Measurements from ENCODE around the gene NRDE2.

NRDE2 gene

DNA sequence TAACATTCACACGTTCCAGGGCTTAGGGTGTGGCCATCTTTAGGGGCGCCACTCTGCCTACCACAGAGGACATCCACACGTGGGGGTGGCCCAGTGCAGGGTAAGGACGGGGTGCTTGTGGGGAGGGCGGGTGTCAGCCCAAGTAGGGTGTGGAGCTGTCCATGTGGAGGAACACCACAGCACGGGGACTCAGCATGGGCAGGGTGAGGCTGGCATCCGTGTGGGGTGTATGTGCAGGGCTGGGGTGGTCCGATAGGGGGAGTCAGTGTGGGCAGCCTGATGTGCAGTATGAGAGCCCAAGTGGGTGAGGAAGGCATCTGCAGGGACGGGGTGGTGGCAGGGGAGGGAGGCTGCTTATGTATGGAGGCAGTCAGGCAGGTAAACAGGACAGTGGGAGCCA lies 57.7 kb downstream of the NRDE2 start:
- H3K27me3 ChIP-seq = no peaks in the 10 kb centered on the region
- no peak for TF ChIP-seq Cebpa-rat (IDR thresholded peaks at IDR 0.05)
- peaks cover 71 to 100% (median 94%) of the 10 kb centered on the region in 11 experiments for H3K36me3 ChIP-seq
- no peak overlapping the region for H3K27ac ChIP-seq
- H3K4me1 ChIP-seq = peaks cover 0 to 57% (median 16%) of the 10 kb centered on the region in 10 experiments; a peak in 15 of 20 replicates
- H4K20me1 ChIP-seq = peaks cover 0 to 59% (median 24%) of the 10 kb centered on the region in 11 experiments; a peak in 15 of 22 replicates
- H3K9ac ChIP-seq = no peak overlapping the region
- H3K4me2 ChIP-seq = peak overlapping the region in 1 of 11 experiments; percentile 80; a peak in 2 of 22 replicates
- no peaks in the 10 kb centered on the region for H3K9me3 ChIP-seq (replicated peaks in 1 of 11)
- H3K4me3 ChIP-seq = no peak overlapping the region

DNA sequence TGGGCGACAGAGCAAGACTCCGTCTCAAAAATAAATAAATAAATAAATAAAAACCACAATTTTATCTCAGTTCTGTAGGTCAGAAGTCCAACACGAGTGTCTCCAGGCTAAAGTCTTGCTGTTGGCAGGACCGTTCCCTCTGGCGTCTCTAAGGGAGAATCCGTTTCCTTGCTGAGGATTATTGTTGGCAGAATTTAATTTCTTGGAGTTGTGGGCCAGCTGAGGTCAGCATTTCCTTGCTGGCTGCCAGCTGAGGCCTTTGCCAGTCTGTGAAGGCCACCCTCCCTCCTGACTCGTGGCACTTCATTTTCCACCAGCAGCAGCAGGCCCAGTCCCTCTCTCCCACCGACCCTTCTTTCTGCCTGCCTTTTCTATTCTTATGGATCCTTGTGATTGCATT lies 58.2 kb downstream of the NRDE2 start:
- H3K9me3 ChIP-seq (replicated peaks in 1 of 11) = no peaks in the 10 kb centered on the region
- peaks cover 0 to 64% (median 29%) of the 10 kb centered on the region in 11 experiments; a peak in 15 of 22 replicates for H4K20me1 ChIP-seq
- no peaks in the 10 kb centered on the region for H3K27me3 ChIP-seq
- no peak overlapping the region for H3K27ac ChIP-seq
- peaks cover 0 to 57% (median 16%) of the 10 kb centered on the region in 10 experiments; a peak in 15 of 20 replicates for H3K4me1 ChIP-seq
- H3K4me2 ChIP-seq = peak overlapping the region in 1 of 11 experiments; percentile 80; a peak in 1 of 22 replicates
- H3K9ac ChIP-seq = no peak overlapping the region
- TF ChIP-seq Cebpa-rat (IDR thresholded peaks at IDR 0.05) = no peak
- H3K36me3 ChIP-seq = peaks cover 71 to 100% (median 94%) of the 10 kb centered on the region in 11 experiments
- H3K4me3 ChIP-seq = no peak overlapping the region

DNA sequence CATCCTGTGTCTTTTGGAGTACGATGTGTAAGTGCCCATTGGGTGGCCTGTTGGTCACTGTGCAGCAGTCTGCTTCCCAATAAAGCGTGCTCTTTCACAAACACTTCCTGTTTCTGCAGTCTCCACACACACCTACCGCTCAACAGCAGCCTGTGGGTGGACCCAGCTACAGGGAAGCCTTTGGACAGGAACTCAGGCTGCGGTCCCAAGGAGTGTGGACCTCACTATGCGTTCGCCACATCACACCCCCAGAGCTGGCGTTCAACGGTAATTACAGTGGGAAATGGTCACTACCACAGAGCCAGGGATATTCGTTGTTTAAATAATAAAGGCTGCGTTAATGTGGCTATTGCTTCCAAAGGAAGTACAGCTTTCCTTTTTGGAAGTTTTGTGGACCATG lies 59.2 kb downstream of the NRDE2 start:
- Histone ChIP-seq H3K9ac (no peak overlapping the region), H3K36me3 (peaks cover 71 to 100% (median 94%) of the 10 kb centered on the region in 11 experiments), H3K9me3 (replicated peaks in 1 of 11) (no peaks in the 10 kb centered on the region), H3K27ac (no peak overlapping the region), H3K27me3 (no peaks in the 10 kb centered on the region), H4K20me1 (peaks cover 0 to 68% (median 33%) of the 10 kb centered on the region in 11 experiments; a peak in 15 of 22 replicates), H3K4me3 (no peak overlapping the region), H3K4me2 (peak overlapping the region in 1 of 11 experiments; percentile 20; a peak in 1 of 22 replicates), H3K4me1 (peaks cover 0 to 57% (median 16%) of the 10 kb centered on the region in 10 experiments; a peak in 15 of 20 replicates)
- TF ChIP-seq Cebpa-rat (IDR thresholded peaks at IDR 0.05) = no peak

DNA sequence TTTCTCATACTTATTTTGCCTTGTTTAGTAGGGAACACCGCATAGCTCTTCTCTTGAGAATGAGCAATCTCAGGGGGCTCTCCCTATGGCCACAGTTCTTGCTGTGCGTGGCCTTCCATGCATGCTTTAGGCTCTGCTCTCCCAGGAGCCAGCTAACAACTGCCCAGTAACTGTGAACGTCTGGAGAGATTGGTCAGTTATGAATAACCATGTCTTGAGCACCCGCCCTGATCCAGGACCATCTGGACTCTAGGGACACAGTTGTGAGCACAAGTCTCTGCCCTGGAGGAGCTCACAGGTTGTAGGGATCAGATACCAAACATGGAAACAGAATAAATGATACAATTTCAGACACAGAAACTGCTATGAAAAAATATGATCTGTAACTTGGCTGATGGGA lies 63.3 kb downstream of the NRDE2 start:
- Histone ChIP-seq H3K36me3 (peaks cover 97 to 100% (median 98%) of the 10 kb centered on the region in 11 experiments), H3K27ac (no peak overlapping the region), H3K27me3 (no peaks in the 10 kb centered on the region), H3K9me3 (replicated peaks in 1 of 11) (no peaks in the 10 kb centered on the region), H3K4me3 (no peak overlapping the region), H3K4me1 (peaks cover 0 to 15% (median 0%) of the 10 kb centered on the region in 10 experiments; a peak in 5 of 20 replicates), H3K9ac (no peak overlapping the region), H4K20me1 (peaks cover 5 to 80% (median 48%) of the 10 kb centered on the region in 11 experiments; a peak in 18 of 22 replicates), H3K4me2 (no peak overlapping the region)
- no peak for TF ChIP-seq Cebpa-rat (IDR thresholded peaks at IDR 0.05)

DNA sequence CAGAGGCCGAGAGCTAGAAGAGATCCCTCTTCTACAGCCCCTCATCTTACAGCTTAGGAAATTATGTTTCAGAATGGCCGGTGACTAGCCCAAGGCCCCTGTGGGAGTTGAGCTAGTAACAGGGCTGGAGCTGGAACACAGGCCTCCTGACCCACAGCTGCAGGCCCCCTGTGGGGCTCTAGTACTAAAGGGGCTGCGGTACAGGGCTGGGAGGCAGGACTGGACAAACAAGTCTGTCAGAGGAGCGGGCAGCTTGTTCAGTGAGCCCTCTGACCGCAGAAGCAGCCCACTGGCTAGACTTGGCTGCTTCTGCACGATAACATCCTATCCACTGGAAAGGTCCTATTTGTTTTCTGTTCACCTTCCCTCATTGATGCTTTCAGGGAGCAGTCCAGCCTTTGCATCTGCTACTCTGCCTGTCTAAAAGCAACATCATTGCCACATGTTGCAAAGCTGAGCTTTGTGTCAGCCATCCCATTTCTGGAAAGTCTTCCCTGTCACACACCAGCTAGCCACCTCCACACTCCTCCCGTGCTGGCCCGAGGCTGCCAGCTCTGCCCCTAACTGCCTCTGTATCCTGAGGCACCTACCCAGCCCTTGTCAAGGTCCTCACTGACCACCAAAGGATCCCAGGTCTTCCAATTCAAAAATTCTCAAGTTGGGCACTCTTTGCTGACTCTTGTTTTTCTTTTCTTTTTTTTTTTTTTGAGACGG lies 65.1 kb downstream of the NRDE2 start:
- Histone ChIP-seq H4K20me1 (peaks cover 8 to 79% (median 52%) of the 10 kb centered on the region in 11 experiments; a peak in 18 of 22 replicates), H3K27ac (no peak overlapping the region), H3K27me3 (no peaks in the 10 kb centered on the region), H3K36me3 (peaks cover 94 to 97% (median 96%) of the 10 kb centered on the region in 11 experiments), H3K9me3 (replicated peaks in 1 of 11) (no peaks in the 10 kb centered on the region), H3K4me3 (no peak overlapping the region), H3K4me1 (no peaks in the 10 kb centered on the region), H3K9ac (no peak overlapping the region), H3K4me2 (no peak overlapping the region)
- TF ChIP-seq Cebpa-rat (IDR thresholded peaks at IDR 0.05) = no peak

DNA sequence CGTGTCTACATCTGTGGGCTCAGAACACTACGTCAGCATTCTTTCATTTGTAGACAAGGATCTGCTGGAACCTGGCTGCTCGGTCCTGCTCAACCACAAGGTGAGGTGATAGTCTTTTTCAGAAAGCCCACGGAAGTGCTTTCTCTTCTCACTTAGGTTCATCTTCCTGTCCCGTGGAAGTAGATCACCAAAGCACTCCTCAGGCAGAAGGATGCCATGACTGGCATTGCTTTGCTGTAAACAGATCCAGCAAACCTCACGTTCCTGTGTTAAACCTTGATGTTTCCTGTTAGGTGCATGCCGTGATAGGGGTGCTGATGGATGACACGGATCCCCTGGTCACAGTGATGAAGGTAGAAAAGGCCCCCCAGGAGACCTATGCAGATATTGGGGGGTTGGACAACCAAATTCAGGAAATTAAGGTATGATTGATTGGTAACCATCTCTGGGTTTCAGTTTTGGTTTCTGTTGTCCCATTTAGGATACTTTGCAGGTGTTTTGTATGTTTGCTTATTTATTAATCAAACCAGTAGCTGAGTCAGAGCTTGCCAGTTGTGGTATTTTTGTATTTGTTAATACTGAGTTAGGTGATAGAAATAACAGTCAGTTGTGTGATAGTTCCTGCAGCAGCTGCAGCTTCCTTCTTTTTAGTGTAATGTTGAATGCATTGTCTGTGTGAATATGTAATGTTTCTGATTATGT lies 67.8 kb downstream of the NRDE2 start:
- Histone ChIP-seq H3K27ac (no peak overlapping the region), H4K20me1 (peaks cover 8 to 66% (median 45%) of the 10 kb centered on the region in 11 experiments; a peak in 19 of 22 replicates), H3K9ac (no peak overlapping the region), H3K4me1 (peaks cover 0 to 3% (median 0%) of the 10 kb centered on the region in 10 experiments; a peak in 4 of 20 replicates), H3K36me3 (peaks cover 91 to 97% (median 96%) of the 10 kb centered on the region in 11 experiments), H3K4me2 (no peak overlapping the region), H3K27me3 (no peaks in the 10 kb centered on the region), H3K4me3 (no peak overlapping the region), H3K9me3 (replicated peaks in 1 of 11) (peaks cover 0 to 9% (median 4%) of the 10 kb centered on the region in 11 experiments; a peak in 7 of 22 replicates)
- TF ChIP-seq Cebpa-rat (IDR thresholded peaks at IDR 0.05) = no peak

DNA sequence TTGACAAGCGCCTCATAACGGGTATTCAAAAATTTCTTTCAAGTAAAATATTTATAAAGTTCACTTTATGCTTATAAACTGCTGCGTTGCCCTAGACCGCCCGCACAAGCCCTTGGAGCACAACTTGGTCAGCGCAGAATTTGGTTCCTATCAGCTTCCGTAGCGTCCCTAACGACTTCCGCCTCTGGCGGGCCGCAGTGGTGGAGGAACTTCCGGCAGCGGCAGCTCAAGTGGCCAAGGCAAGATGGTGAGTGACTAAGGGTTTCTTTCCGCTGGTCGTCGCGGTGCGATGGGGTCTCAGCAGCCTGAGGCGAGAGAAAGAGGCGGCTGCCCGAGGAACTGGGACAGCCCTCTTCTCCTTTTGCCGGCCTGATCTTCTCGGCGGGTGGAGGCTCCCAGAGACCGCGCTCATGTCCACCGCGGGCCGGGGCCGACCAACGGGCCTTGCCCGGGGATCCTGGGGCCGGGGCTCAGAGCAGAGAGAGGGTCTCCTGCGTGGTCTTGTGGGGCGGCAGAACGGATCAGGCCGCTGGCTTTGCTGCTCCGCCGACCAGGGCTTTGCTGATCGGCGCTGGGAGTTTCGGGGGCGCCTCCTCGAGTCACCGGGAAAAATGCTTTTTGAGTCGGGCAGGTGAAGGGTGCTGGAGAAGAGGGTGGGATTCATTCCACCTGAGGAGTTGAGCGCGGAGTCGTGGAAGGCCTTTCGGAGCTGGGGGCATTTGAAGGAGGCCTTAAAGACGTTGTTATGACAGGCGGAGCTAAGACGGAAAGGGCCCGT lies 75.2 kb downstream of the NRDE2 start, which contains the start of gene PSMC1:
TSS of gene PSMC1 (plus strand) at position 200 of the 778 bp plus-strand sequence. CDS start at position 245, 45 bp downstream.
- Histone ChIP-seq H3K9ac (peak within 1 kb of the TSS; percentile 95 to 100 (median 98)), H3K4me2 (peak within 1 kb of the TSS; percentile 68 to 99 (median 90)), H3K27me3 (no peaks in the 10 kb centered on the region), H3K9me3 (replicated peaks in 1 of 11) (peaks cover 0 to 19% (median 6%) of the 10 kb centered on the region in 11 experiments; a peak in 8 of 22 replicates), H4K20me1 (peaks cover 0 to 35% (median 22%) of the 10 kb centered on the region in 11 experiments; a peak in 17 of 22 replicates), H3K27ac (peak within 1 kb of the TSS; percentile 96 to 100 (median 97)), H3K4me3 (peak within 1 kb of the TSS; percentile 81 to 99 (median 96)), H3K4me1 (peaks cover 29 to 53% (median 45%) of the 10 kb centered on the region in 10 experiments), H3K36me3 (peaks cover 27 to 42% (median 40%) of the 10 kb centered on the region in 11 experiments)
- TF ChIP-seq Cebpa-rat (IDR thresholded peaks at IDR 0.05) = no peak

DNA sequence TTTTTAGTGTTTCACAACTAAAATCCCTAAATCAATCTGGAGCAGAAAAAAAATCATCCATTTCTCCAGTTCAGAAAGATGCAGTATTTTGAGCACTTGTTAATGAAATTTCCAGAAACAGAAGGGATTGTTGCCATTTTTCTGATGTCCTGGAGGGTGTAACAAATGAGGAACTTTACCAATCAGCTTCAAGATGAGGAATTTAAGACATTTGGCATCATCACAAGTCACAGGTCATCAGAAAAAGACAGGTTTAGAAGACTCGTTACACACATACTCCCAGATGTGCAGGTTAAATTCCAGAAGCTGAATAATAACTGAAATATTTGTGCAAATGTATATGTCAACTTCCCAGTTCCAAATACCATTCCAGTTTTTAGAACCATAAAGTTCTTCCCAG lies 75.9 kb downstream of the NRDE2 start:
- Histone ChIP-seq H3K27me3 (no peaks in the 10 kb centered on the region), H3K27ac (peak overlapping the region; percentile 96 to 100 (median 97); a peak in 21 of 22 replicates), H3K4me3 (peak overlapping the region; percentile 81 to 99 (median 96)), H3K4me1 (peaks cover 29 to 53% (median 45%) of the 10 kb centered on the region in 10 experiments), H4K20me1 (peaks cover 0 to 30% (median 22%) of the 10 kb centered on the region in 11 experiments; a peak in 17 of 22 replicates), H3K9ac (peak overlapping the region; percentile 95 to 100 (median 98); a peak in 20 of 22 replicates), H3K9me3 (replicated peaks in 1 of 11) (peaks cover 0 to 14% (median 5%) of the 10 kb centered on the region in 11 experiments; a peak in 10 of 22 replicates), H3K4me2 (peak overlapping the region; percentile 60 to 99 (median 80); a peak in 21 of 22 replicates), H3K36me3 (peaks cover 20 to 35% (median 33%) of the 10 kb centered on the region in 11 experiments)
- no peak for TF ChIP-seq Cebpa-rat (IDR thresholded peaks at IDR 0.05)
